Thoracic aorta (tissue), 2 donors: ENCODE results near the gene SMOC2. TPM values are rescaled to one million over a fixed set of nuclear protein-coding genes. Genes with fewer than 3 reads are reported as not detected.

Source experiments
- ATAC-seq: fragments of 150-250 bp; one replicate; pipeline ENCODE4 v1.8.0; 2017; ENCODE audit warnings: low read depth; ENCODE audit not compliant: insufficient number of reproducible peaks, low FRiP score
- DNase-seq: peaks from one replicate; pipeline ENCODE4 v3.0.0-alpha.2; 2020; ENCODE audit warnings: low spot score
- H3K27ac ChIP-seq, 2 donors: fragments of 200-600 bp; sonication (generic); 1 replicate in 1 of 2; 2 replicates in 1 of 2; pipeline ENCODE4 v1.5.1; 2016; ENCODE audit warnings: mild to moderate bottlenecking in 2 of 2, moderate library complexity in 2 of 2
- H3K27me3 ChIP-seq: fragments of 200-600 bp; sonication (generic); replicated peaks from 2 replicates; pipeline ENCODE4 v1.6.0; 2016; ENCODE audit warnings: mild to moderate bottlenecking; ENCODE audit not compliant: insufficient read depth
- H3K36me3 ChIP-seq: fragments of 200-600 bp; sonication (generic); one replicate; pipeline ENCODE4 v1.5.1; 2016
- H3K4me1 ChIP-seq, 2 donors: fragments of 200-600 bp; sonication (generic); 1 replicate in 1 of 2; 2 replicates in 1 of 2; pipeline versions ENCODE4 v1.5.1 to v1.6.0; 2016; ENCODE audit warnings: low read depth in 2 of 2, mild to moderate bottlenecking in 1 of 2; ENCODE audit not compliant: control insufficient read depth in 1 of 2
- H3K4me3 ChIP-seq: fragments of 200-600 bp; sonication (generic); 2 replicates; pipeline ENCODE4 v1.5.1; 2016; ENCODE audit warnings: mild to moderate bottlenecking
- H3K9me3 ChIP-seq: fragments of 200-600 bp; sonication (generic); 2 replicates; pipeline ENCODE4 v1.5.1; 2016
- total RNA-seq, 2 donors: library from RNA; depleted of rRNA; stranded (reverse); fragments of >200 nt; gene quantifications; one replicate each; pipeline versions ENCODE4 v1.1.0 to v1.2.3, GENCODE V29; 2016
- TF ChIP-seq, protein P1 (sequence below): fragments of 200-600 bp; sonication (generic); IDR thresholded peaks from one replicate; pipeline ENCODE4 v1.5.1; 2019; ENCODE audit warnings: antibody characterized with exemption

The SMOC2 gene
- total RNA-seq, 2 donors from 2014 or later = 334 to 424 TPM

- H3K27ac ChIP-seq = peak overlapping the region; percentile 93 to 96
- peaks cover 26 to 76% of the 10 kb centered on the region in 2 donors for H3K4me1 ChIP-seq
- H3K9me3 ChIP-seq = no peaks in the 10 kb centered on the region
- TF ChIP-seq, protein P1, sequence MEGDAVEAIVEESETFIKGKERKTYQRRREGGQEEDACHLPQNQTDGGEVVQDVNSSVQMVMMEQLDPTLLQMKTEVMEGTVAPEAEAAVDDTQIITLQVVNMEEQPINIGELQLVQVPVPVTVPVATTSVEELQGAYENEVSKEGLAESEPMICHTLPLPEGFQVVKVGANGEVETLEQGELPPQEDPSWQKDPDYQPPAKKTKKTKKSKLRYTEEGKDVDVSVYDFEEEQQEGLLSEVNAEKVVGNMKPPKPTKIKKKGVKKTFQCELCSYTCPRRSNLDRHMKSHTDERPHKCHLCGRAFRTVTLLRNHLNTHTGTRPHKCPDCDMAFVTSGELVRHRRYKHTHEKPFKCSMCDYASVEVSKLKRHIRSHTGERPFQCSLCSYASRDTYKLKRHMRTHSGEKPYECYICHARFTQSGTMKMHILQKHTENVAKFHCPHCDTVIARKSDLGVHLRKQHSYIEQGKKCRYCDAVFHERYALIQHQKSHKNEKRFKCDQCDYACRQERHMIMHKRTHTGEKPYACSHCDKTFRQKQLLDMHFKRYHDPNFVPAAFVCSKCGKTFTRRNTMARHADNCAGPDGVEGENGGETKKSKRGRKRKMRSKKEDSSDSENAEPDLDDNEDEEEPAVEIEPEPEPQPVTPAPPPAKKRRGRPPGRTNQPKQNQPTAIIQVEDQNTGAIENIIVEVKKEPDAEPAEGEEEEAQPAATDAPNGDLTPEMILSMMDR = no peak
- H3K4me3 ChIP-seq = no peak overlapping the region
- DNase-seq (no peak), ATAC-seq (peak; percentile 14)
- no peaks in the 10 kb centered on the region for H3K36me3 ChIP-seq
- H3K27me3 ChIP-seq = no peaks in the 10 kb centered on the region
These were observed 137.1 kb downstream of the SMOC2 start for GRCh38 chr6:168578036-168578435.

GRCh38 chr6:168581236-168581635 is 140.3 kb downstream of the SMOC2 start:
- DNase-seq (no peak), ATAC-seq (no peak)
- Histone ChIP-seq H3K27me3 (no peaks in the 10 kb centered on the region), H3K36me3 (no peaks in the 10 kb centered on the region), H3K4me1 (peaks cover 31 to 70% of the 10 kb centered on the region in 2 donors), H3K9me3 (no peaks in the 10 kb centered on the region), H3K27ac (no peak overlapping the region), H3K4me3 (no peak overlapping the region)
- TF ChIP-seq, protein P1 = no peak

- ATAC-seq = no peak
- Histone ChIP-seq H3K27ac (peak overlapping the region in 1 of 2 donors; percentile 23), H3K4me1 (peaks cover 31 to 65% of the 10 kb centered on the region in 2 donors), H3K27me3 (no peaks in the 10 kb centered on the region), H3K4me3 (no peak overlapping the region), H3K9me3 (no peaks in the 10 kb centered on the region), H3K36me3 (no peaks in the 10 kb centered on the region)
- TF ChIP-seq, protein P1 = no peak
- DNase-seq = no peak
These were observed 140.7 kb downstream of the SMOC2 start for GRCh38 chr6:168581706-168582105.

DNA sequence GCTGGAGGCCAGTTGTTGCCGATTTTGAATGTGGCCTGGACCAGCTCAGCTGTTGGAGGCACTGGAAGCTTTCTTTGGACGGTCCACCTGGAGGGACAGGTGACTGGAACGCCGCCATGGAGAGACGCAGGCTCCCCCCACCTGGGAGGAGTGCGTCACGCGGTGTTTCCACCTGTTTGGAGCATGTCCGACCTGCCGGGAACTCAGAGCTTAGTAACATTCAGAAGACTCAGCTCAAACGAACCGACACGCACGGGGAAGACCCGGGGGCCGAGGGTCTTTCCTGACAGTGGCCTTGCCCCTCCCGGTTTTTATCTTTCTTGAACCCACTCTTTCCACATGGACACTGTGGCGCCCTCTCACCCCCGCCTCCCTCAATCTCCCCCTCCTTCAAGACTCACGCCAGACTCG is 141.6 kb downstream of the SMOC2 start:
- TF ChIP-seq, protein P1 = no peak
- no peak overlapping the region for H3K4me3 ChIP-seq
- ATAC-seq (no peak), DNase-seq (no peak)
- H3K9me3 ChIP-seq = no peaks in the 10 kb centered on the region
- H3K27me3 ChIP-seq = no peaks in the 10 kb centered on the region
- no peaks in the 10 kb centered on the region for H3K36me3 ChIP-seq
- H3K4me1 ChIP-seq = peaks cover 28 to 56% of the 10 kb centered on the region in 2 donors
- H3K27ac ChIP-seq = peak overlapping the region; percentile 66 to 70

DNA sequence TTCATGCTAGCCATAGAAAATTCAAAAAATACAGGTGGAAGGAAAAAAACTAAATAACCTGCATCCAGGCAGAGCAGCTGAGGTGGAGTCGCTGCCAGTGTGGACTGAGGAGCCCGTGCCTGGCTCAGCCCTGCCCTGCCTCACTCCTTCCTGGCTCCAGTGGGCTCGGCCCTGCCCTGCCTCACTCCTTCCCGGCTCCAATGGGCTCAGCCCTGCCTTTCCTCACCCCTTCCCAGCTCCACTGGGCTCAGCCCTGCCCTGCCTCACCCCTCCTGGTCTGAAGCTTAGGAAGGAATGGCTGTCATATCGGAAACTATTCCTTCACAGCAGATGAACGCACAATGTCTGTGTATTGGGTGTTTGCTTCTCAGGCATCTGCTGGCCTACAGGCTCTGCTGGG is 142.1 kb downstream of the SMOC2 start:
- ATAC-seq = no peak
- Histone ChIP-seq H3K4me1 (peaks cover 23 to 51% of the 10 kb centered on the region in 2 donors), H3K27me3 (no peaks in the 10 kb centered on the region), H3K9me3 (no peaks in the 10 kb centered on the region), H3K36me3 (no peaks in the 10 kb centered on the region), H3K4me3 (no peak overlapping the region), H3K27ac (peak overlapping the region; percentile 66 to 70)
- no peak for DNase-seq
- TF ChIP-seq, protein P1 = no peak
